ENCODE measurements around the gene PPT2. TPM values are rescaled to one million over a fixed set of nuclear protein-coding genes. Genes with fewer than 3 reads are reported as not detected.

The PPT2 gene
- polyA plus RNA-seq, 4 donors: 3.1 to 26.5 (median 10.3) TPM

- H3K4me1 ChIP-seq (ENCODE audit: control insufficient read depth in 3 of 3, insufficient read depth in 2 of 3, low read depth in 1 of 3, low read length in 2 of 3): peaks cover 0 to 7% (median 0%) of the 10 kb centered on the region in 3 donors
- H3K9me3 ChIP-seq (ENCODE audit: control insufficient read depth in 2 of 2, insufficient read depth in 1 of 2, low read depth in 1 of 2, low read length in 1 of 2): no peaks in the 10 kb centered on the region
- WGBS, 3 donors: 6 to 16% (median 16%) methylated on average over 17 of the region's 17 CpGs
- FAIRE-seq (no peak), DNase-seq (peak; percentile 83 to 93)
- peak overlapping the region; percentile 50 to 82 (median 80) for H3K27ac ChIP-seq (ENCODE audit: low read depth in 1 of 3, low read length in 2 of 3)
- H3K4me3 ChIP-seq (ENCODE audit: low read depth in 1 of 3, low read length in 3 of 3): peak overlapping the region in 2 of 3 donors; percentile 8 to 22
- H3K27me3 ChIP-seq (ENCODE audit: control insufficient read depth in 3 of 3, insufficient read depth in 3 of 3, low read length in 3 of 3): no peaks in the 10 kb centered on the region
- peaks cover 12 to 86% (median 21%) of the 10 kb centered on the region in 3 donors for H3K36me3 ChIP-seq (ENCODE audit: control insufficient read depth in 3 of 3, insufficient read depth in 2 of 3, low read depth in 1 of 3, low read length in 3 of 3)
Observed at GRCh38 chr6:32118782-32119628, 34.9 kb upstream of the PPT2 start.

- 89 to 95% (median 92%) methylated on average over 11 to 12 of the region's 12 CpGs for WGBS, 3 donors
- no peak for DNase-seq
- peaks cover 0 to 6% (median 0%) of the 10 kb centered on the region in 3 donors for H3K4me1 ChIP-seq (ENCODE audit: control insufficient read depth in 3 of 3, insufficient read depth in 2 of 3, low read depth in 1 of 3, low read length in 2 of 3)
- H3K27me3 ChIP-seq (ENCODE audit: control insufficient read depth in 3 of 3, insufficient read depth in 3 of 3, low read length in 3 of 3): no peaks in the 10 kb centered on the region
- no peak overlapping the region for H3K4me3 ChIP-seq (ENCODE audit: low read depth in 1 of 3, low read length in 3 of 3)
- H3K36me3 ChIP-seq (ENCODE audit: control insufficient read depth in 3 of 3, insufficient read depth in 2 of 3, low read depth in 1 of 3, low read length in 3 of 3): peaks cover 15 to 89% (median 20%) of the 10 kb centered on the region in 3 donors
- H3K9me3 ChIP-seq (ENCODE audit: control insufficient read depth in 2 of 2, insufficient read depth in 1 of 2, low read depth in 1 of 2, low read length in 1 of 2): no peaks in the 10 kb centered on the region
- no peak for FAIRE-seq
- no peak overlapping the region for H3K27ac ChIP-seq (ENCODE audit: low read depth in 1 of 3, low read length in 2 of 3)
Observed at GRCh38 chr6:32120573-32121059, 33.3 kb upstream of the PPT2 start.

- Histone ChIP-seq H3K4me3 (ENCODE audit: low read depth in 1 of 3, low read length in 3 of 3) (no peak overlapping the region), H3K9me3 (ENCODE audit: control insufficient read depth in 2 of 2, insufficient read depth in 1 of 2, low read depth in 1 of 2, low read length in 1 of 2) (no peaks in the 10 kb centered on the region), H3K27ac (ENCODE audit: low read depth in 1 of 3, low read length in 2 of 3) (no peak overlapping the region), H3K36me3 (ENCODE audit: control insufficient read depth in 3 of 3, insufficient read depth in 2 of 3, low read depth in 1 of 3, low read length in 3 of 3) (peaks cover 10 to 70% (median 11%) of the 10 kb centered on the region in 3 donors), H3K27me3 (ENCODE audit: control insufficient read depth in 3 of 3, insufficient read depth in 3 of 3, low read length in 3 of 3) (no peaks in the 10 kb centered on the region), H3K4me1 (ENCODE audit: control insufficient read depth in 3 of 3, insufficient read depth in 2 of 3, low read depth in 1 of 3, low read length in 2 of 3) (peaks cover 0 to 22% (median 5%) of the 10 kb centered on the region in 3 donors)
- WGBS, 3 donors: 86 to 91% (median 88%) methylated on average over 4 of the region's 4 CpGs
- FAIRE-seq (no peak), DNase-seq (no peak)
Observed at GRCh38 chr6:32123681-32124080, 30.3 kb upstream of the PPT2 start.

GRCh38 chr6:32126880-32127279, 27.1 kb upstream of the PPT2 start:
- H3K27me3 ChIP-seq (ENCODE audit: control insufficient read depth in 3 of 3, insufficient read depth in 3 of 3, low read length in 3 of 3): no peaks in the 10 kb centered on the region
- DNase-seq (no peak), FAIRE-seq (no peak)
- no peak overlapping the region for H3K27ac ChIP-seq (ENCODE audit: low read depth in 1 of 3, low read length in 2 of 3)
- H3K4me1 ChIP-seq (ENCODE audit: control insufficient read depth in 3 of 3, insufficient read depth in 2 of 3, low read depth in 1 of 3, low read length in 2 of 3): peaks cover 7 to 26% (median 12%) of the 10 kb centered on the region in 3 donors
- peaks cover 0 to 4% of the 10 kb centered on the region in 2 donors for H3K9me3 ChIP-seq (ENCODE audit: control insufficient read depth in 2 of 2, insufficient read depth in 1 of 2, low read depth in 1 of 2, low read length in 1 of 2)
- peak overlapping the region in 2 of 3 donors; percentile 74 to 100 for H3K4me3 ChIP-seq (ENCODE audit: low read depth in 1 of 3, low read length in 3 of 3)
- 23 to 45% (median 37%) methylated on average over 8 of the region's 8 CpGs for WGBS, 3 donors
- H3K36me3 ChIP-seq (ENCODE audit: control insufficient read depth in 3 of 3, insufficient read depth in 2 of 3, low read depth in 1 of 3, low read length in 3 of 3): peaks cover 3 to 46% (median 4%) of the 10 kb centered on the region in 3 donors

GRCh38 chr6:32127409-32127716, 26.6 kb upstream of the PPT2 start:
- no peak for FAIRE-seq
- peaks cover 7 to 26% (median 12%) of the 10 kb centered on the region in 3 donors for H3K4me1 ChIP-seq (ENCODE audit: control insufficient read depth in 3 of 3, insufficient read depth in 2 of 3, low read depth in 1 of 3, low read length in 2 of 3)
- peaks cover 0 to 4% of the 10 kb centered on the region in 2 donors for H3K9me3 ChIP-seq (ENCODE audit: control insufficient read depth in 2 of 2, insufficient read depth in 1 of 2, low read depth in 1 of 2, low read length in 1 of 2)
- H3K27ac ChIP-seq (ENCODE audit: low read depth in 1 of 3, low read length in 2 of 3): peak overlapping the region in 2 of 3 donors; percentile 84 to 98
- WGBS, 3 donors: 4 to 9% (median 5%) methylated on average over 9 of the region's 9 CpGs
- no peaks in the 10 kb centered on the region for H3K27me3 ChIP-seq (ENCODE audit: control insufficient read depth in 3 of 3, insufficient read depth in 3 of 3, low read length in 3 of 3)
- H3K4me3 ChIP-seq (ENCODE audit: low read depth in 1 of 3, low read length in 3 of 3): peak overlapping the region; percentile 74 to 100 (median 79)
- peaks cover 0 to 41% (median 4%) of the 10 kb centered on the region in 3 donors for H3K36me3 ChIP-seq (ENCODE audit: control insufficient read depth in 3 of 3, insufficient read depth in 2 of 3, low read depth in 1 of 3, low read length in 3 of 3)
- DNase-seq: no peak

- peaks cover 0 to 4% of the 10 kb centered on the region in 2 donors for H3K9me3 ChIP-seq (ENCODE audit: control insufficient read depth in 2 of 2, insufficient read depth in 1 of 2, low read depth in 1 of 2, low read length in 1 of 2)
- H3K27me3 ChIP-seq (ENCODE audit: control insufficient read depth in 3 of 3, insufficient read depth in 3 of 3, low read length in 3 of 3): no peaks in the 10 kb centered on the region
- peak within 1 kb of the TSS in 2 of 3 donors; percentile 84 to 98 for H3K27ac ChIP-seq (ENCODE audit: low read depth in 1 of 3, low read length in 2 of 3)
- peak within 1 kb of the TSS; percentile 76 to 100 (median 79) for H3K4me3 ChIP-seq (ENCODE audit: low read depth in 1 of 3, low read length in 3 of 3)
- WGBS, 3 donors: 1% methylated on average over 39 to 44 of the region's 44 CpGs
- H3K4me1 ChIP-seq (ENCODE audit: control insufficient read depth in 3 of 3, insufficient read depth in 2 of 3, low read depth in 1 of 3, low read length in 2 of 3): peaks cover 7 to 26% (median 12%) of the 10 kb centered on the region in 3 donors
- DNase-seq (peak; percentile 99 to 100), FAIRE-seq (no peak)
- H3K36me3 ChIP-seq (ENCODE audit: control insufficient read depth in 3 of 3, insufficient read depth in 2 of 3, low read depth in 1 of 3, low read length in 3 of 3): peaks cover 0 to 36% (median 4%) of the 10 kb centered on the region in 3 donors
Observed at GRCh38 chr6:32127717-32128592, 26.0 kb upstream of the PPT2 start, which contains the start of gene ATF6B. Gene ATF6B, minus strand, starts transcription at chr6:32128246. Its CDS starts 39 bp downstream, at chr6:32128207.

GRCh38 chr6:32128751-32129296, 25.1 kb upstream of the PPT2 start:
- Histone ChIP-seq H3K4me3 (ENCODE audit: low read depth in 1 of 3, low read length in 3 of 3) (peak overlapping the region in 2 of 3 donors; percentile 43 to 76), H3K27me3 (ENCODE audit: control insufficient read depth in 3 of 3, insufficient read depth in 3 of 3, low read length in 3 of 3) (no peaks in the 10 kb centered on the region), H3K36me3 (ENCODE audit: control insufficient read depth in 3 of 3, insufficient read depth in 2 of 3, low read depth in 1 of 3, low read length in 3 of 3) (peaks cover 0 to 28% (median 4%) of the 10 kb centered on the region in 3 donors), H3K27ac (ENCODE audit: low read depth in 1 of 3, low read length in 2 of 3) (peak overlapping the region in 1 of 3 donors; percentile 43), H3K4me1 (ENCODE audit: control insufficient read depth in 3 of 3, insufficient read depth in 2 of 3, low read depth in 1 of 3, low read length in 2 of 3) (peaks cover 7 to 26% (median 12%) of the 10 kb centered on the region in 3 donors), H3K9me3 (ENCODE audit: control insufficient read depth in 2 of 2, insufficient read depth in 1 of 2, low read depth in 1 of 2, low read length in 1 of 2) (peaks cover 0 to 4% of the 10 kb centered on the region in 2 donors)
- WGBS, 3 donors: 86 to 87% (median 87%) methylated on average over 13 of the region's 13 CpGs
- DNase-seq (no peak), FAIRE-seq (no peak)
